CD4-positive, alpha-beta T cell treated with Interleukin-6 at 100 ng/mL for 8 hours (primary cell): Measurements from ENCODE around the gene CSF3R.
A peak's percentile ranks its signal among the peaks of the same experiment; 100 is the strongest.

Experiments used
- DNase-seq: peaks from one replicate; pipeline ENCODE4 v3.0.0-alpha.2; 2020; ENCODE audit warnings: mixed read lengths, low spot score

Gene CSF3R

DNA sequence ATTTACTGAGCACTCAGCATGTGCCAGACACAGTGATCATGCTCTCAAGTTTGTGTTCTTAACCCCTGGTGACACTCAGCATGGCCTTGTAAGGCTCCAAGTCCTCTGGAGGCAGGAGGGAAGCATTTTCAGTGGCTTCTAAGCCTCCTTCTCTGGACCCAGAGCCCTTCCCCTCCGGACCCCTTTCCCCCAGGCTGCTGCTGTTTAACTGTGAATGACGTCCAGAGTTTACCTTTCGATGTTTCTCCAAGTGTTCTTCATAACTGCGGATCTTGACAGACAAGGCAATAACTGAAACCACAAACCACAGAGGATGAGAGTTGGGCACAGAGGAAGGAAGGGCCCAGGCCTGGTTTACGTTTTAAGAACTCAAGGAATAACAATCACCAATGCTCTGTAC is 25.0 kb downstream of the CSF3R start:
- DNase-seq: peak; percentile 31

DNA sequence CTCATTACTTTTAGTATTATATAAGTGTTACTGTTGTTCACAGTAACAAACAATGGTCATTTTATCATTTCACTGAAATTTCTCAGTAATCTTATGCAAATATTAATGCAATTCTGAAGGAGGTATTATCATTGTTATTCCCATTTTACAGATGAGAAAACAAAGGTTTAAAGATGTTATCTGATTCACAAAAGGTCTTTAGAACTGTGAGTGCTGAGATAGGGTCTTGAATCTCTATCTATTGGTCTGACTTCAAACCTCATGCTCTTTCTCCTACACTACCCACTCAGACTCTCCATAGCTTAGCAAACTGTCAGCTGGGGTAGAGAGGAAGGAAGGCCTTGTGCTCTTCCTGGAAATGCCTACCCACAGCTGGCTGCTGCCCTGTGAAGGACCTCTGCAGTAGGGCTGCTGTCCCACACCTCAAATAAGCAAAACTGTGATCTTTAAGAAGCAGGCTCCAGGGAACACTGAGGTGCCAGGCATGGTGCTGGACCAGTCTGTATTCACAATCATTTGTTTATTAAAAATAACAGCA is 26.3 kb downstream of the CSF3R start:
- no peak for DNase-seq

DNA sequence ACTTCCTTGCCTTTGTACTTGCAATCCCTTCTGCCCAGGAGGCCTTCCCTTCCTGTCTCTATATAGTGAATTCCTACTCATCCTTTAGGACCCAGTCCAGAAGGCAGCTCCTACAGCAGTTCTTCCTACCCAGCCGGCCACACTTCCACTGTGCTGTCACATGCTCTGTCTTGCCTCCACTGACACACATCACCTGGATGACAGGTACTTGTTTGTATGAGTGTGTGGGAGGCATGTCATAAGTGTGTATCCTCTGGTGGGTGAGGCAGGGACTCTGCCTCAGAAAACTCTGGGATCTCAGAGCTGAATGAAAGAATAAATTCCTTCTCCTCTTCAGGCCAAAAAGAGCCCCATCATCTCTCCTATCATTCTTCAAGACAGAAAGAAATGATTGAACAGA is 27.3 kb downstream of the CSF3R start:
- no peak for DNase-seq

DNA sequence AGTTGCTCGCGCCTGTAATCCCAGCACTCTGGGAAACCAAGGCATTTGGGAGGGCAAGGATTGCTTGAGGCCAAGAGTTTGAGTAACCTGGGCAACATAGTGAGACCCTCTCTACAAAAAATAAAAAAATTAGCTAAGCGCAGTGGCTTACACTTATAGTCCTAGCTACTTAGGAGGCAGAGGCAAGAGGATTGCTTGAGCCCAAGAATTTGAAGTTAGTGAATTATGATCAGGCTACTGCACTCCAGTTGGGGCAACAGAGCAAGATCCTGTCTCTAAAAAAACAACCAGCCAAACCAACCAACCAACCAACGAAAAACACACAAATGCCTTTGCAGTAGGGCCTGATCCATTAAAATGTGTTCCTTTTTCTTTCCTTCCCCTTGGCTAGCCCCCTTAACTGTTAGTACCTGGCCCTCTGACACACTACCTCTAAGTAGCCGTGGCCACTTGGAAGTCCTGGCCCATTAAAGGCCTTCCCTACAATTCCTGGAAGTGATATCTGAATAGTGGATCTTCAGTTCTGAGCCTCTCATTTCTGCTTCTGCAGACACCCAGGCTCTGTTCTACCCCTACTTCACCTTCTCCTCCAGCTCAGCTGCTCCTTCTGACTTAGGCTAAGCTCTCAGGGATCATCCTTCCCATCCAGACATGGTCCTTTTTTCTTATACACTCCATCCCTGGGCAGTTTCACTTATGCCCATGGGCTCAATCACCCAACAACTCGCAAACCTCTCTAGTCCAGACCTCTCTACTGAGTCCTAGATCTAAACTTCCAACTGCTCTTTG is 28.9 kb downstream of the CSF3R start:
- no peak for DNase-seq

DNA sequence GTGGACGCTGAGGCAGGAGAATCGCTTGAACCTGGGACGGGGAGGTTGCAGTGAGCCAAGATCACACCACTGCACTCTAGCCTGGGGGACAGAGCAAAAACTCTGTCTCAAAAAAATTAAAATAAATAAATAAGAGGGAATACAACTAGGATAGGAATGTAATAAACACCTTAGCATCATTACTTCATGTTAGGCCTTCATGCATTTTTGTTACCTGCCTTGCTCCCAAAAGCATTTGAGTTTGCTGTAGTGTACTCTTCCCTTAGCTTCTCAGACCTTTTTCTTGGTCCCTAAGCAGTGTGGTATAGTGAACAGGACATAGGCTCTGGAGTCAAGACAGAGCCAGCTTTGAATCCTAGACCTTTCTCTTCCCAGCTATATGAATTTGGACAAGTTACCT is 29.7 kb downstream of the CSF3R start:
- no peak for DNase-seq

DNA sequence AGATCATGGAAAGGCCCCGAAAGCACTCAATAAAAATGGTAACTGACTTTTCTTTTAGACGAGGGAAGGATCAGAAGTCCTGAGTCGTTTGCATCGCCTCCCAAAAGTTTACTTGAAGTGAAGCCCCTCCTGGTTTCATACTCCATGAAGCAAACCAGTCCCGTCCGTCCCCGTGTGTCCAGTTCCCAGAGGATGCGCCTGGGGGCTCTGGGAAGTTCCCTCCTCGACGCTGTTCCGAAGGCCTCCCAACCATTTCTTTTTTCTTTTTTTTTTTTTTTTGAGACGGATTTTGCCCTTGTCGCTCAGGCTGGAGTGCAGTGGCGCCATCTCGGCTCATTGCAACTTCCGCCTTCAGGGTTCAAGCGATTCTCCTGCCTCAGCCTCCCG is 31.8 kb downstream of the CSF3R start:
- no peak for DNase-seq

DNA sequence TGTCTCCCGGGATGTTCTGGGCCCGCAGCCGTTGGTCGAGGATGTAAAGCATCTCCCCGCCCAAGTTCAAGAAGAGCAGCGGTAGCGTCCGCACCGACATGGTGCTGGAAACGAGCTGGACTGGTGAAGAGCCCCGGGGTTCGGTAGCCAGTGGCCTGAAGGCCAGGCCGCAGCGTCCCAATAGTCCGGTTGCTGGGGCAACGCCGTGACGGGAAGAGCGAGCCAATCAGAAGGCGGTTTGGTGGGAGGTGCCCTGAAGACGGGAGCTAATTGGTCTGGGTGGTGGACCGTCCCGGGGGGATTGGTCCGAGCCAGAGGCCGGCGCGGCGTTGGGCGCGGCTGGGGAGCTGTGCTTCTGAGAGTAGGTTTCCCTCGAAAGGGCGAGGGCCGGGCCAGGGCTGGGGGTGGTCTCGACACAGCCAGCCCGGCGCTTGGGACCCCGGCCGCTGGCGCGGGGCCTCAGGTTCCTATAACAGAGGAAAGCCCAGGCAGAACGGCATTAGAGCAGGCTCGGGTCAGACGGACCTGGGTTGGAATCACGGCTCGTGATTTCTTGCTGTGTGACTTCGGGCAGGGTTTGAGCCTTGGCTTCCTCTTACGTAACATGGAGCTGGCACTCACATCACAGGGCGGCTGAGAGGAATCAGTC is 32.3 kb downstream of the CSF3R start, which contains the start of gene OSCP1:
TSS of gene OSCP1 (minus strand) at position 182 of the 649 bp plus-strand sequence. CDS start at position 100, 82 bp downstream.
- peak; percentile 87 for DNase-seq

DNA sequence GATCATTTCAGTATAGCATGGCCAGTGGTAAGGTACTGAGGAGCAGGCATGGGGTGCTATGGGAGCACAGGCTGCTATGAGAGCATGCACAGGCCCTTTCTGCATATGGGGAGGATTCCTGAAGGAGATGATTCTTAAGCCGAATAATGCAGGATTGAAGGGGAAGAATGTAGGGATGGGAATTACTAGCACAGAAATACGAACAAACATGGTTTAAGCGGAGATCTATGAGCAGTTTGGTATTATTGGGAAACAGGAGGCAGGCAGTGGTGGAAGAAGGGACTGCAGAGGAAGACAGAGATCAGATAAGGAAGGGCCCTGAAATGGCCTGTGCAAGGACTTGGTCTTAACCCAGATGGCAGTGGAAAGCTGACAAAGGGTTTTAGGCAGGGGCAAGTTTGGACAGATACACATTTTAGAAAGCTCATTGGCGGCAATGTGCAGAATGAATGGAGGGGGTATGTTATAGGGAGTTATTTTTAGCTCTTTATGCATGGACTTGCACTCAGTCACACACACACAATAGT is 34.1 kb downstream of the CSF3R start:
- no peak for DNase-seq

DNA sequence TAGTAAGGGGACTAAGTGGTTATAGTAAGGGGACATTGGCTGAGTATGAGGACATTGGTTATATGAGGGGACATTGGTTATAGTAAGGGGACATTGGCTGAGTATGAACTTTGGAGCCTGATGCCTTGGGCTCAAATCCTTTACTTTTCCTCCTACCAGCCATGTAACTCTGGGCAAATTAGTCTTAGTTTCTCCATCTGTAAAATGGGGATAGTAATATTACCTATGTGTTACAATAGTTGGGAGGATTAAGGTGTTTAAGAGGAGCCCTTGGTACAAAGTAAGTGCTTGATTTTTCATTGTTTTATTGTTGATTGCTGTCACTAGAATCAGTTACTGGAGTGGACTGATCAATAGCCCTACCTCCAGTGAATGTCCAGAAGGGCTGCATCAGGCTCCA is 35.3 kb downstream of the CSF3R start:
- no peak for DNase-seq

DNA sequence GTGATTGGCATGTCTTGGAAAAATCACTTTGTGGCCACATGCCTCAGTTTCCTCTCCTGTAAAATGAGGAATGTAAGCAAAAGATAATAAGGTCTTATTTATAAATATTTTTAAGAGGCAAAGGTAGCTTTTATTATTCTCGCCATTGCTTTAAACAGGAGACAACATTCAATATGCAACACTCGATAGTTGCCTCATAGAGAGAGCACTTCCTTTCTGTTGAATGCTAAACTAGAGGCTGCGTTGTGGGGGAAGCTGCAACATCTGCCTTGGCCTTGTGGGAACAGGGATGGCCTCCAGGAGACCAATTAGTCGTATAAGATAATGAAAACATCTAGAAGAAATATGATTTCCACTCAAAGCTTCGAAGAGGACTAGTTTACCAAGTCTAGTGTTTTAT is 36.0 kb downstream of the CSF3R start:
- DNase-seq: no peak

DNA sequence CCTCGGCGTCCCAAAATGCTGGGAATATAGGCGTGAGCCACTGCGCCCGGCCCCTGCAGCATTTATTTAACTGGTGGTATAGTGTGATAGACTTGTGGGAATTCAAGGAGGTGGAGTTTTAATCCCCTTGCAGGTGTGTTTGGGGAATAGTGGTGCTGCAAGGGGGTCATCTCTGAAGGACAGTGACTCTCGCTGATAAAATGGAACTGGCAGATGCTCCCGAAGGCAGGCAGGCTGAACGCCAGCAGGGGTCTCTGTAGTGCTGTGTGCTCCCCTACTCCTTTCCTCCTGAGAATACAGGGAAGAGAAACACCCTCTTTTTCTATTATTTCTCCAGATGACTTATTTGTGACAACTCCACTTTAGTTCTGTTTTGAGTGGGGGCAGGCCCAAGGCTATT is 36.4 kb downstream of the CSF3R start:
- peak; percentile 16 for DNase-seq

DNA sequence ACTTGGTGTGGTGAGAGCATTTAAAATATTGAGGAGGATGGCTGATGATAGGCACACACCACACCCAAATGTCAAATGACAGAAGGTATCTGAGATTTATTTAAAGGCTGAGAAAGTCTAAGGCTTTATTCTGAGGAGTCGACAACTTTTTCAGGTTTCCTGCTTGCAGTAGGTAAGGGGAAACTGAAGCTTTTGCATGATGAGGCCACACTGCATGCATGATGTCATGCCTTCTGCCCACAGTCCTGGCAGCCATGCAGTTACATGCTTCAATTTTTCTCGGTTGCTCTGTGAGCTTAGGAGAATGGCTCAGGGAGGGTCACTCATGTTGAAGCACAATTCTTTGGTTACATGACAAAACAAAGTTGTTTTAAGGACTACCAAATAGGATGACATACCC is 39.4 kb downstream of the CSF3R start:
- no peak for DNase-seq

DNA sequence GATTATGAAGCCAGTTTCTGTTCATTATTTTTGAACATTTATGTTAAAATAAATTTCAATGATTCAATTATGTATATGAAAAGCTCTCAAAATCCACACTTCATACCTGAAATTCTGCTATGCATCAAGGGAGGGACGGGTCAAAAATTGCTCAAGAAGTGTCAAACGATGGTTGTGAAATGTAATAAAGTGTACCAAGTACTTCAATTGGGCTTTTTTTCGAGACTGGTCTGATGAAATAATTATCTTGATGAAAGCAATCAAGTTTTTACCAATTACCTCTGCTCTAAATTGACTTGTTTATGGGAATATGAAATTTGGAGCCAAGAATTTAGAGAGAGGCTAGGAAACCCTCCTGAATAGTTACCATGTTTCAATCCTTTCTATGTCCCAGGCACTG is 40.4 kb downstream of the CSF3R start:
- no peak for DNase-seq

DNA sequence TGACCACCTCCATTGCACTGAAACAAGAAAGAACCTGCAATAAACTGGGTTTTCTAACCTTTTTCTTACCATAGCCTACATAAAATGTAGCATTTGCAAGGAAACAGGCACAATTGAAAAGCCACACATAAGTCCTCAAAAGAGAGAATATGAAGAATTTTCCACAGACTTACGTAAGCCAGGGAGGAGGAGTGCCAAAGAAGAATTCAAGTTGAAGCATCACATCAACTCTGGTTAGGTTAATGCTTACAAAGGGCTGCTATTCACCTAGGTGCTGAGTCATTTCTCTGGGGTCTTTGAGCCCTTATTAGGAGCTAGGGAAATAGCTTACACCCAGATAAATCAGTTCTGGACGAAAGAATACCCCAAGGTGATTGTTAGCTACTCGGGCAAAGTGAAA is 42.1 kb downstream of the CSF3R start:
- DNase-seq: no peak

DNA sequence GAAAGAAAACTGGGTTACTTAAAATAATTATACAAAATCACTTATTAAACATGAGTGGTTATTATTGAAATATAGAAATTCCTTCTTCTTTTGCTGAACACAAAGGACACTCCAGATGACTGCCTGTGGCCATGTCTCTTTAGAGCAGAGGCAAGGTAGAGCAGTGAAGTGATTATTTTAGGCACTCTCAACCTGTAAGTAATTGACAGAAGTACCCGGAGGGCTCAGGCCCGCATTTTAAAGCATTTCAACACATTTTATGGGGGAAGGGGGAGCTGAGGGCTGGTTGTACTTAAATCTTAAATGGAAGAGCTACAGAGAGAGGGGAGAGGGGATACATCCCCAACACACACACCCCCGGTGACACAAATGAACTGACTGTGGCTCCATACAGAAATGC is 42.7 kb downstream of the CSF3R start:
- no peak for DNase-seq

DNA sequence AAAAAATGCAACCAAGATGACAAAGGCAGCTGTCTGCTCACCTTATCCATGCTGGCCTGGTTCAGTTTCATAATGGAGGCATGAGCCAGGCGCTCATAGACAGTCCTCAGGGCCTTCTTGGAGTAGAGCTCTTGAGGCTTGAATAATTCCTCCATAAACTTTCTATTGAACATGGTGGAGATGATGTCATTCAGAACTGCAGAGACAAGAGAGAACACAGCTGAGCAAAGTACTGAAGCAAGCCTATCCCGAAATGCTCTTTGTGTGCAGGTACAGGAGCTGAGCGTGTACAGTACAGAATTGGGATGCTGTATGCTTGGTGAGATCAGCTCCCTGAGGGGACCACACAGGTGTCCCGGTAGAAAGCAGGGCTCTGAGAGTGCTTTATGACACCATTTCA is 44.0 kb downstream of the CSF3R start:
- no peak for DNase-seq

DNA sequence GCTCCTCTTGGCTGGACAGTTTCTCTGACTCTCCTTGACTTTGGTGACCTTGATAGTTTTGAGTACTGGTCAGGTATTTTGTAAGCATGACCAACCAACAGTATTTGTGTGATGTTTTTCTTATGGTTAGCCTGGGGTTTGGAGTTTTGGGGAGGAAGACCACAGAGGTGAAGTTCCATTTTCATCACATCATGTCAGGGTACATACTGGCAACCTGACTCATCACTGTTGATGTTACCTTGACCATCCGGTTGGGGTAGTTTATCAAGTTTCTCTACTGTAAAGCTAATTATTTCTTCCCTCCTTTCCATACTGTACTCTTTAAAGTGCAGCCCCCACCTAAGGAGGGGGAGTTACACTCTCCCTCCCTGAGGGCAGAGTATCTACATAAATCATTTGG is 45.9 kb downstream of the CSF3R start:
- DNase-seq: no peak

DNA sequence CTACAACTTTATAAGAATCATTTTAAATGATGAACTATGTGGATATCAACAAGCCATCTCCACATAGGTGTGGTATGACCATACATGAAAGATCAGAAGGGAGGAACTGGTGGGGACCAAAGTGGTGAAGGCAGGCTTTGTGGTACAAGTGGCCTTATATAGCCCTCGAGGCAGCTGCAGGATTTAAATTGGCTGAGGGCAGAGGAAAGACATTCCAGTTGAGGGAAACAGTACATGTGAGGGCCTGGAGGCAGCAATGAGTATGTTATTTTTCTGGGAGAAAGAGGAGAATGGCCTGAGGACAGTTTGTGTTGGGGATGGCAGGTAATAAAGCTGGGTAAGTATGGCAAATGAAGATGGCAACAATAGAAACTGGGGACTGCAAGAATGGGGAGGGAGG is 49.6 kb downstream of the CSF3R start:
- DNase-seq: no peak

DNA sequence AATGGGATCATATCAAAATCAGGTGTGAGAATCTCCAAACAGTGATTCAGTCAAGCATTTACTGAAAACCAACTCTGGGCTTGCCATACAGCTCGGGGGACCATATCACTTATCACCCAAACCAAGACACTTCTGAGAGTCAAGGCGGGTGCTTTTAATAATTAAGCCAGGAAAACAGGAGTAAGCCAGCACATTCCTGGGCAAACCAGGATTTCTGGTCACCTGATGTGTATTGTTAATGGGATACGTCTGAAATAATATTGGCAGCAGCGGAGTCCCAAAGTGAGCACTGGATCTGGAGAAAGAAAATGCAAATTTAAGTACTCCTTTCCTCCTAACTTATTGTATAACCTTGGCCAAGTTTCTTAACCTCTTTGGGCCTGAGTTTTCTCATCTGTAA is 50.1 kb downstream of the CSF3R start:
- DNase-seq: no peak

DNA sequence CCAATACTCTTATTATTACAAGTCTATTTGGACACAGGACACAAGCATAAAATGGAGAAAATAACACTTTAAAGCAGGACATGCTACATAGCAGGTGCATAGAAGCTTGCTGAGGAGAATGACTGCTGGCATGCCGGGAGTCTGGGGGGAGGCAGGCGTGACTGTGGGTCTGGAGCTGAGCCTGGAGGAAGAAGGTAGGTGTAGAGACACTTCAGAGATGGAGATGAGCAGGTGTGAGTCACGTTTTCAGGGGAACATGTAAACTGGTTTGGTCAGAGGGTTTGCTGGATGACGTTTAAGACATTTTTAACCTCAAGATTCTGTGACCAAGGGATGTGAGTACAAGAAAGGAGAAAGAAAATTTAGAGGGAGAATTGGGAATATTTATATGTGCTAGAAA is 56.9 kb downstream of the CSF3R start:
- DNase-seq: no peak

DNA sequence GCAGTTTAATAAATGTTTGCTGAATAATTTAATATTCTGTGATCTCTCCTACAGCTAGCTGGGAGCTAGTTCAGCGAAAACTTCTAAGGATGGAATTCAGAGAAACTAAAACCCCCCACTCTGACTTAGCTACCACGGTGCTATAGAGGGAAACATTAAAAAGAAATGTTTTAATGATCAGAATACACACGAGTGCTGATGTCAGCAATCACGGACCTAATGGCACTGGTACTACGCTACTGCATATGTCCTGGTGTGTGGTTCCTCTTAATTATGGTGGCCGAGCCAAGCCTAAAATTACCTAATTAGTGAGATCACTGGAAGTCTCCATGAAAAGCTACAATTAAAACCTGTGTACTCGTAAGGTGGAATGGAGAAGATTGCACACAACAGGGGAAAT is 61.1 kb downstream of the CSF3R start:
- DNase-seq: no peak

DNA sequence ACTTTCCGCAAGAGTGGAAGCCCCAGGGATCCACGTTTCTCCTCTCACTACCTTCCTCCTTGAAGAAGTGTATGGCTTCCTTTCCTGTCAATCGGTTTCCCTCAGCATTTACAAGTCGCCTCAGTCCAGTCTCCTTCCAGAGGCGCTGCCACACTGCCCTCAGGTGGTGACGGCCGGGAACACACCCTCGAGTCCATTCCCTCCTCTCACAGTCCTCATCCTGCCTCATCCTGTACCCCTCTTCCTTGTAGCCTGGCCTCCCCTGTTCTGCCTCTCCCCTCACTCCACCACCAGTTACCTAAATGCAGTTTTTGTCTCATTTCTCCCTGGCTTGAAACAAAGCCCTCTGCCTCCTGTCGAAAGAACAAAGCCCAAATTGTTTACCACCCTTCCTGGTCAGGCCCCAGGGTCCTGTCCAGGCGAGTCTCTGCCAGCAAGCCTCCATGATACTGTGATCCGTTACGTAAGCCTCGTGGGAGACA is 61.8 kb downstream of the CSF3R start:
- DNase-seq: peak; percentile 90

DNA sequence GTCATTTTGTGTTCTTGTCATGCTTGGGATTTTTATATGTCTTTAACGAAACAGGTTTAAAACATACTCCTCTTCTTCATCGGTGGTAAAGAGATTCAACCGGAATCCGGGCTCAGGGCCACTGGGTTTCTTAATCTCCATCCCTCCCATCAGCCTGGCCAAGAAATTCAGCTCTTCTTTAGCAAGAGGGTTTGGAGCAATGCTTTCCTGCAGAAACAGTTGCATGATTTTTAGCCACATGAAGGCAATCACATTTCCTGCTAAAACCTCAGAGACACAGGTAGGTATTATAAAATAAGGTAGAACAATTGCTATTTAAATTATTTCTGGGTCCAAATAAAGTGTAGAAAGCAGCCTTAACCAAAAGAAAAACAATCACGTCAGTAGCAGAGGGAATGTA is 62.3 kb downstream of the CSF3R start:
- DNase-seq: peak; percentile 27
